Endothelial cell of umbilical vein (primary cell): ENCODE measurements around the gene NUB1. TPM values are rescaled to one million over a fixed set of nuclear protein-coding genes. Genes with fewer than 3 reads are reported as not detected.

Experiments
- BruUV-seq: library from RNA; stranded (reverse); fragments of 400-500 nt; replicated peaks from 2 replicates; lab custom pipeline; 2021; lab: Mats Ljungman, UMichigan
- CTCF ChIA-PET: fragments of 300-600, 350-600 bp; sonication (Branson Sonifier 250); formaldehyde crosslinking; loops from one replicate; lab custom pipeline; 2021; ENCODE audit warnings: antibody characterized with exemption, inconsistent platforms; lab: Charles Lee
- POLR2A ChIA-PET: fragments of 300-600, 350-600 bp; sonication (Branson Sonifier 250); formaldehyde crosslinking; loops from one replicate; lab custom pipeline; 2021; ENCODE audit warnings: antibody characterized with exemption, inconsistent platforms; lab: Charles Lee
- DNase-seq: peaks from one replicate; pipeline ENCODE4 v3.0.0-alpha.2; 2011; ENCODE audit warnings: low read depth, low spot score
- FAIRE-seq: peaks from 2 replicates; lab custom pipeline; 2011; peaks lifted over from hg19 to GRCh38; lab: Jason Lieb, UNC
- H2AFZ ChIP-seq: 2 replicates; pipeline ENCODE4 v1.6.0; 2012; ENCODE audit warnings: low read depth, low read length, control low read depth, inconsistent platforms
- H3K27ac ChIP-seq: 2 replicates; pipeline ENCODE4 v1.5.1; 2011; ENCODE audit warnings: low read depth, mild to moderate bottlenecking, control low read depth, low read length, moderate library complexity; ENCODE audit not compliant: insufficient read depth
- H3K27me3 ChIP-seq, 2 experiments: 2 replicates each; pipeline versions ENCODE4 v1.6.0 to v1.6.1; 2011; ENCODE audit warnings: low read length in 2 of 2, mixed read lengths in 1 of 2; ENCODE audit not compliant: control insufficient read depth in 2 of 2, insufficient read depth in 2 of 2
- H3K36me3 ChIP-seq, 2 experiments: 2 replicates in 1 of 2; 3 replicates in 1 of 2; pipeline ENCODE4 v1.5.1; 2011; ENCODE audit warnings: low read length in 2 of 2, mild to moderate bottlenecking in 1 of 2, moderate library complexity in 1 of 2; ENCODE audit not compliant: control insufficient read depth in 2 of 2, insufficient read depth in 2 of 2; ENCODE audit errors: extremely low read depth in 1 of 2
- H3K4me1 ChIP-seq: 3 replicates; pipeline ENCODE4 v1.5.1; 2011; ENCODE audit warnings: mild to moderate bottlenecking, low read length; ENCODE audit not compliant: control insufficient read depth, insufficient read depth; ENCODE audit errors: extremely low read depth
- H3K4me2 ChIP-seq: 2 replicates; pipeline ENCODE4 v1.6.1; 2011; ENCODE audit warnings: low read length, control low read depth, mixed read lengths; ENCODE audit not compliant: insufficient read depth
- H3K4me3 ChIP-seq, 3 experiments: fragments of 200-600 bp in 1 of 3; sonication (generic), shearing (Covaris generic) in 1 of 3; replicated peaks in 1 of 3; 2 replicates each; pipeline ENCODE4 v1.5.1; 2011 to 2016; ENCODE audit warnings: control low read depth in 3 of 3, low read length in 3 of 3, mild to moderate bottlenecking in 2 of 3, inconsistent platforms in 1 of 3, low read depth in 1 of 3, moderate library complexity in 1 of 3; ENCODE audit not compliant: insufficient read depth in 1 of 3
- H3K79me2 ChIP-seq: 2 replicates; pipeline ENCODE4 v1.6.0; 2012; ENCODE audit warnings: low read length, inconsistent platforms; ENCODE audit not compliant: control insufficient read depth, insufficient read depth
- H3K9ac ChIP-seq: replicated peaks from 2 replicates; pipeline ENCODE3; 2011; ENCODE audit warnings: low read length, control low read depth; ENCODE audit not compliant: insufficient read depth; ENCODE audit errors: extremely low read depth
- H3K9me1 ChIP-seq: replicated peaks from 3 replicates; pipeline ENCODE4 v1.6.0; 2011; ENCODE audit warnings: mild to moderate bottlenecking, low read length; ENCODE audit not compliant: control insufficient read depth, insufficient read depth; ENCODE audit errors: extremely low read depth
- H3K9me3 ChIP-seq: replicated peaks from 2 replicates; pipeline ENCODE4 v1.5.1; 2012; ENCODE audit warnings: low read length, inconsistent platforms; ENCODE audit not compliant: control insufficient read depth, insufficient read depth
- H4K20me1 ChIP-seq: replicated peaks from 2 replicates; pipeline ENCODE3; 2011; ENCODE audit warnings: mild to moderate bottlenecking, low read length; ENCODE audit not compliant: control insufficient read depth, insufficient read depth; ENCODE audit errors: extremely low read depth
- CTCF ChIP-seq, 2 donors: IDR thresholded peaks; 1 replicate in 1 of 2; 2 replicates in 1 of 2; pipeline ENCODE4 v1.5.1; 2011; ENCODE audit warnings: low read length in 2 of 2, mild to moderate bottlenecking in 2 of 2, moderate library complexity in 2 of 2, control low read depth in 1 of 2, inconsistent platforms in 1 of 2, low read depth in 1 of 2; ENCODE audit not compliant: insufficient read depth in 1 of 2; ENCODE audit errors: extremely low read depth in 1 of 2
- EZH2 ChIP-seq: IDR thresholded peaks from 2 replicates; pipeline ENCODE4 v1.6.1; 2012; ENCODE audit warnings: borderline replicate concordance, low read depth, mild to moderate bottlenecking, moderate library complexity, low read length, inconsistent platforms; ENCODE audit not compliant: severe bottlenecking
- FOS ChIP-seq: IDR thresholded peaks from 2 replicates; pipeline ENCODE4 v1.6.1; 2011; ENCODE audit warnings: mild to moderate bottlenecking, low read length, moderate library complexity, borderline replicate concordance; ENCODE audit not compliant: insufficient read depth
- GATA2 ChIP-seq: IDR thresholded peaks from 2 replicates; pipeline ENCODE4 v1.7.0; 2011; ENCODE audit warnings: low read depth, mild to moderate bottlenecking, moderate library complexity, mixed read lengths, low read length; ENCODE audit not compliant: insufficient read length, insufficient read depth
- JUN ChIP-seq: IDR thresholded peaks from 2 replicates; pipeline ENCODE4 v1.6.1; 2011; ENCODE audit warnings: borderline replicate concordance, low read depth; ENCODE audit not compliant: insufficient read length, insufficient read depth
- MAX ChIP-seq: IDR thresholded peaks from 2 replicates; pipeline ENCODE4 v1.6.1; 2011; ENCODE audit not compliant: insufficient read depth, insufficient read length
- MYC ChIP-seq: IDR thresholded peaks from one replicate; pipeline ENCODE4 v1.6.1; 2011; ENCODE audit warnings: mild to moderate bottlenecking, low read depth, low read length
- POLR2A ChIP-seq: IDR thresholded peaks from 2 replicates; pipeline ENCODE4 v1.6.1; 2012; ENCODE audit warnings: low read depth, mild to moderate bottlenecking, control low read depth, low read length
- POLR2AphosphoS5 ChIP-seq: IDR thresholded peaks from 2 replicates; pipeline ENCODE4 v1.6.1; 2012; ENCODE audit warnings: low read depth, mild to moderate bottlenecking, control low read depth, low read length, moderate library complexity; ENCODE audit not compliant: insufficient read depth
- dilution Hi-C: fragments of 300-500 bp; cut with MboI; formaldehyde crosslinking; loops from one replicate; pipeline ENCODE4 v1.15.0; 2019; ENCODE audit warnings: low sequenced_read_pairs; ENCODE audit not compliant: extremely low pct_ligation_motif_present
- intact Hi-C: fragments of 100-400 bp; cut with micrococcal nuclease; formaldehyde crosslinking; loops from one replicate; pipeline ENCODE4 v1.10.0; 2022
- polyA plus RNA-seq, 4 experiments: library from polyadenylated mRNA; depleted of rRNA in 3 of 4; stranded (reverse) in 3 of 4; unstranded in 1 of 4; fragments of >200 nt; gene quantifications; 2 replicates each; pipeline versions ENCODE4 v1.2.1 to v1.2.3, GENCODE V29; 2011 to 2012; ENCODE audit warnings: missing spikeins in 1 of 4
- total RNA-seq: library from RNA; stranded (reverse); gene quantifications from 2 replicates; pipeline ENCODE4 v1.2.3, GENCODE V29; 2021

The NUB1 gene
- total and polyA plus RNA-seq, 2 donors (not counting 3 experiments of a cell fraction or from before 2014, with no cell fraction given), result 28.0 to 46.2 TPM

- H2AFZ ChIP-seq, result no peak overlapping the region
- no TSS peak for BruUV-seq
- H3K4me2 ChIP-seq, result no peak overlapping the region
- no peaks in the 10 kb centered on the region for H3K4me1 ChIP-seq
- FAIRE-seq (no peak), DNase-seq (no peak)
- ChIA-PET POLR2A (no interaction called here), CTCF (interaction anchor here (0.9 to 2.5 kb wide), 3 partner anchors 9 to 438 kb away, joined by 3 to 9 read pairs (median 4); no protein-coding TSS in a partner anchor)
- dilution Hi-C loops (no loop called here), intact Hi-C loops (no loop called here)
- no peaks in the 10 kb centered on the region for H3K36me3 ChIP-seq
- no peaks in the 10 kb centered on the region for H3K9me1 ChIP-seq
- no peak for TF ChIP-seq MYC
- no peak for TF ChIP-seq EZH2
- no peak for TF ChIP-seq FOS
- TF ChIP-seq CTCF (IDR thresholded peaks at IDR 0.05; ENCODE audit: extremely low read depth in 1 of 2, insufficient read depth in 1 of 2, low read depth in 1 of 2, low read length in 2 of 2), result no peak
- TF ChIP-seq POLR2A, result no peak
- no peak for TF ChIP-seq POLR2AphosphoS5
- TF ChIP-seq JUN, result no peak
- TF ChIP-seq GATA2, result no peak
- TF ChIP-seq MAX, result no peak
- H3K27me3 ChIP-seq, result peaks cover 4 to 13% of the 10 kb centered on the region in 2 experiments
- no peaks in the 10 kb centered on the region for H3K79me2 ChIP-seq
- H3K9ac ChIP-seq, result no peak overlapping the region
- no peak overlapping the region for H3K4me3 ChIP-seq
- no peaks in the 10 kb centered on the region for H3K9me3 ChIP-seq
- no peaks in the 10 kb centered on the region for H4K20me1 ChIP-seq
- no peak overlapping the region for H3K27ac ChIP-seq
Measured at GRCh38 chr7:151321341-151321740, 20.3 kb upstream of the NUB1 start.
